ENCODE measurements around the gene MITF.

DNA sequence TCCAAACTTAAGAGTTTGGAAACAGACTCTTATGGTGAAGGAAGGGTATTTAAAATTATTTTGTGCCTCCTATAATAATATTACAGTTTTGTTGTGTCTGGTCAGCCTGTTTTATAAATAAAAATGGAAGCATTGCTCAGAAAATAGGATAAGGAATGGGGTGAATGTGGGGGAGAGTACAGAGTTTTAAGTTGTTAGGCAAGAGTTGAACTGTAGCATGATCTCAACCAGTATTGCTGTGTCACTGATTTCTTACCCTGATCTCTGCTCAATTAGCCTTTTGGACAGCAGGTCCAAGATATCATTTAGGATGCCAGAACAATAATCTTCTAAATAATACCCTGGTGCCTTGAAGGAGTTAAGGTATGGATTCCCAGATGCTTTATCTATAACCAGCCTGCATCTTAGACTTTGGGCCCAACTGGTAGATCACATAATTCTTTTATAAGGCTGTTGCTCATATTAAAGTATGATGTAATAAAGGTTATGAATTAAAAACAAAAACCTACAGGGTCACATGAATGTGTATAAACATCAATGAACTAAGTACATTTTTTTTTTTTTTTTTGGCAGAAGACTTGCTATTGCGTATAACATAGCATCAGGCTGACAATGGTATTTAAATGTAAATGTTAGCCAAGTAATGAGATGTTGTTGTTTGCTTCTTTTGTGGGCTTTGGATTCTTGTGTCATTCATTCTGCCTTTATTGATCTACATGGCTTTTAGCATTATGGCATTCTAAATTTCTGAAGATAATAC lies 70.0 kb downstream of the MITF start:
- TF ChIP-seq, protein P1, sequence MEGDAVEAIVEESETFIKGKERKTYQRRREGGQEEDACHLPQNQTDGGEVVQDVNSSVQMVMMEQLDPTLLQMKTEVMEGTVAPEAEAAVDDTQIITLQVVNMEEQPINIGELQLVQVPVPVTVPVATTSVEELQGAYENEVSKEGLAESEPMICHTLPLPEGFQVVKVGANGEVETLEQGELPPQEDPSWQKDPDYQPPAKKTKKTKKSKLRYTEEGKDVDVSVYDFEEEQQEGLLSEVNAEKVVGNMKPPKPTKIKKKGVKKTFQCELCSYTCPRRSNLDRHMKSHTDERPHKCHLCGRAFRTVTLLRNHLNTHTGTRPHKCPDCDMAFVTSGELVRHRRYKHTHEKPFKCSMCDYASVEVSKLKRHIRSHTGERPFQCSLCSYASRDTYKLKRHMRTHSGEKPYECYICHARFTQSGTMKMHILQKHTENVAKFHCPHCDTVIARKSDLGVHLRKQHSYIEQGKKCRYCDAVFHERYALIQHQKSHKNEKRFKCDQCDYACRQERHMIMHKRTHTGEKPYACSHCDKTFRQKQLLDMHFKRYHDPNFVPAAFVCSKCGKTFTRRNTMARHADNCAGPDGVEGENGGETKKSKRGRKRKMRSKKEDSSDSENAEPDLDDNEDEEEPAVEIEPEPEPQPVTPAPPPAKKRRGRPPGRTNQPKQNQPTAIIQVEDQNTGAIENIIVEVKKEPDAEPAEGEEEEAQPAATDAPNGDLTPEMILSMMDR (IDR thresholded peaks at IDR 0.05): no peak
- TF ChIP-seq POLR2A (IDR thresholded peaks at IDR 0.05): no peak
- TF ChIP-seq EP300 (IDR thresholded peaks at IDR 0.05; ENCODE audit: low read depth): no peak
- TF ChIP-seq POLR2AphosphoS5 (IDR thresholded peaks at IDR 0.05): no peak
